Kidney epithelial cell (primary cell): ENCODE results near the gene CP. TPM values are rescaled to one million over a fixed set of nuclear protein-coding genes. Genes with fewer than 3 reads are reported as not detected.

Experiments used
- DNase-seq: peaks from one replicate; pipeline ENCODE4 v3.0.0-alpha.2; 2010; ENCODE audit warnings: low read depth
- H3K27me3 ChIP-seq: 2 replicates; pipeline ENCODE4 v1.6.0; 2011; ENCODE audit warnings: low read length; ENCODE audit not compliant: control insufficient read depth, insufficient read depth
- H3K36me3 ChIP-seq: 2 replicates; pipeline ENCODE4 v1.5.1; 2011; ENCODE audit warnings: low read length; ENCODE audit not compliant: control insufficient read depth, insufficient read depth
- H3K4me3 ChIP-seq: 2 replicates; pipeline ENCODE4 v1.5.1; 2011; ENCODE audit warnings: low read depth, mild to moderate bottlenecking, control low read depth, low read length
- CTCF ChIP-seq: IDR thresholded peaks from 2 replicates; pipeline ENCODE4 v1.5.1; 2011; ENCODE audit warnings: mild to moderate bottlenecking, moderate library complexity, low read length, control low read depth, inconsistent platforms; ENCODE audit not compliant: insufficient read depth, poor library complexity, severe bottlenecking
- total RNA-seq: library from RNA; depleted of rRNA; stranded (reverse); fragments of >200 nt; gene quantifications from 2 replicates; pipeline ENCODE4 v1.2.3, GENCODE V29; 2015

Gene CP
- total RNA-seq, 1 donor from 2014 or later, result not detected

GRCh38 chr3:149186721-149187120, 34.9 kb downstream of the CP start:
- no peaks in the 10 kb centered on the region for H3K36me3 ChIP-seq
- DNase-seq, result no peak
- H3K27me3 ChIP-seq, result no peaks in the 10 kb centered on the region
- no peak overlapping the region for H3K4me3 ChIP-seq
- no peak for TF ChIP-seq CTCF

- DNase-seq, result no peak
- no peaks in the 10 kb centered on the region for H3K27me3 ChIP-seq
- H3K36me3 ChIP-seq, result no peaks in the 10 kb centered on the region
- H3K4me3 ChIP-seq, result no peak overlapping the region
- no peak for TF ChIP-seq CTCF
These were observed 35.4 kb downstream of the CP start for GRCh38 chr3:149186219-149186618.

- no peak for DNase-seq
- peaks cover 1% of the 10 kb centered on the region for H3K36me3 ChIP-seq
- no peak overlapping the region for H3K4me3 ChIP-seq
- TF ChIP-seq CTCF, result no peak
- H3K27me3 ChIP-seq, result no peaks in the 10 kb centered on the region
These were observed 40.4 kb downstream of the CP start for GRCh38 chr3:149181182-149181581.

GRCh38 chr3:149180057-149180573, 41.5 kb downstream of the CP start:
- Histone ChIP-seq H3K27me3 (no peaks in the 10 kb centered on the region), H3K4me3 (no peak overlapping the region), H3K36me3 (peaks cover 1% of the 10 kb centered on the region)
- peak; percentile 98 for DNase-seq
- TF ChIP-seq CTCF, result no peak

GRCh38 chr3:149179220-149179619, 42.4 kb downstream of the CP start:
- peaks cover 1% of the 10 kb centered on the region for H3K36me3 ChIP-seq
- H3K27me3 ChIP-seq, result no peaks in the 10 kb centered on the region
- no peak overlapping the region for H3K4me3 ChIP-seq
- TF ChIP-seq CTCF, result no peak
- DNase-seq, result no peak

- Histone ChIP-seq H3K36me3 (peaks cover 1% of the 10 kb centered on the region), H3K4me3 (no peak overlapping the region), H3K27me3 (no peaks in the 10 kb centered on the region)
- no peak for TF ChIP-seq CTCF
- DNase-seq, result no peak
These were observed 44.5 kb downstream of the CP start for GRCh38 chr3:149177122-149177521.
